Embryonic facial prominence (tissue), 1 donor: Measurements from ENCODE around the gene QSOX2.

ENCODE experiments used
- DNase-seq: peaks from one replicate; pipeline ENCODE4 v3.0.0-alpha.2; 2016; ENCODE audit errors: extremely low spot score

The QSOX2 gene

DNA sequence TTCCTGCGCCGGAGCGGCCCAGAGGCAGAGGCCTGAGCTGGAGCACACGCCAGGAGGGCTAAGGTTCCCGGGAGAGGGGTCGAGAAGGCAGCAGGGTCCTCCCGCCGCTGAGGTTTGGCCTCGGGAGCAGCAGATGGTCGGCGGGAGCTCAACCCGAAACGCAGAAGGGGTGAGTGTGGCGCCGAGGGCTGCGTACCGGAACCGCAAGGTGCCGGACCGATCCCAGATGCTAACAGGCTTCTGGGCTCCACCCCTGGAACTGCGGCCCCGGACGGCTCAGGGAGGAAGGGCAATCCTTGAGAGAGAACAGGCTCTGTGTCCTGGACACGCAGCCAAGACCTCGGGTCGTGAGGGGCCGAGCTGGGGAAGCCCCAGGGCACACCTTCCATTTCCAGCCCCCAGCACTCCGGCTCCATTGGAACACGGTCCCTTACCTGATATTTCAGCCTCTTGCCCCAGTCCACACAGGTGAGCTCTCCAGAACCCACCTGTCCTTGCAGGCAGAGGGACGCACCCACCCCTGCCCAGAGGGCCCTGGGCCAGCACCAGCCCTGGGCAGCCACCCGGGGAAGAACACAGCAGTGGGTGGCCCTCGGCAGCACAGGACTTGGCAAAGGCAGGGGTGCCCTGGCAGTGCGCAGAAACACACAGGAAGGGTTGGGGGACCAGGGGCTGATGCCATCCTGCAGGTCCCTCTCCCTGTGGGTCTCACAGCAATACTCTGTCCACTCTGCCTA, 42.0 kb downstream of the QSOX2 start:
- DNase-seq: no peak

DNA sequence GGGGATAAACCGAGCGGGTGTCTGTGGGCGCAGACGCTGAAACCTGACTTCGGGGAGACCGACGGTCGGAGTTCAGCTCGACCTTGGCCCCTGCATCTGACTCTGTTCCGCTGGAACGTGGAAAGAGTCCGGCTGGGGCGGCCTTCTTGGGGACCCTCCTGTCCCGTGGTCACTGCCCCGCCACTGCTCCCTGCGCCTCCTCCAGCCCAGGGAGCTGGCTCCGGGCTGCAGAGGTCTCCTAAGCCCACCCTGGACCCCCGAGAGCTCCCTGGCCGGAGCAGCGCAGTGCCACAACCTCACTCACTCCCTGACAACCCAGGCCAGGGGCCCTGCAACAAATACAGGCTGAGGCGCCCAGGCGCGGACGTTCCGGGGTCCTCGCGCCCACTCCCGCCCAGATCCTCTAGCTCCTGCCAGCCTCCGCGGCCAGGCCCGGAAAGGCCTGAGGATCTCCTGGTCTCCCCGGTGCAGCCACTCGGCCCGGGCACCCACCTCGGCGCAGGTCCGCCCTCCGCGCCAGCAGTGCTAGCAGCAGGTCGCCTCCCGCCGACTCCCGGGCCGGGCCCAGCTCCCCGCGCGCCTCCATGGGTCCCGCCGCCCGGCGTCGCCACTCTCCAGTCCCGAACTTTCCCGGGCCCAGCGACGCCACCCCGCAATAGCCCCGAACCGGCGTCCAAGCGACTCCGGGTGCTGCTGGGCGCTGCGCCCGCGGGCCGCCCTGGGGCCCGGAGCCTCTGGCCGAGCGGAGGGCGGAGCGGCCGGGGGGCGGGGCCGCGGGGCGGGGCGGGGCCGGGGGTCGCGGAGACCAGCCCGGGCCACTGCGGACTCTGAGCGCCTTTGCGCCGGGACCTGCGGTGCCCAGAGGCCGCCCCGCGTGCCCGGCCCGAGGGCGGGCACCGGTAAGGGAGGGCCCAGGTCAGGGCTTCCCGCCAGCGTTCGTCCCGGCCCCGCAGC, 42.9 kb downstream of the QSOX2 start:
- no peak for DNase-seq

- no peak for DNase-seq
Observed at GRCh38 chr9:136201609-136202453, 43.8 kb downstream of the QSOX2 start.

DNA sequence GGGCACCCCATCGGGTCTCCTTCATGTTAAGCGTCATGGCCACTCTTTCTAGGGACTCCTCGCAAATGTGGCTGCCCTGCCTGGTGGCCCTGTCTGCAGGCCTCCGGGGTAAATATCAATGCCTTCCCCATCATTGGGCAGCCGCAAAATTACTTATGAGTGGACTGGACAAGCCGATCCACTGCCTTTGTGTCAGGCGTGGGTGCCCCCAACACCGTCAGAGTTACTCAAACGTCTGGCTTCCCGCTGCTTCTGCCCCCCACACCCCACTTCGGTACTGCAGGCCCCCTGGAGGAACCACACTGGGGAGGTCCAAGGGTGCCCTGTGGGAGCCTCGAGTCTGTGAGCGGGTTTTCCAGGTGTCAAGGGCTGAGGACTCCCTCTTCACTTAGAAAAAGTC, 44.4 kb downstream of the QSOX2 start:
- no peak for DNase-seq

GRCh38 chr9:136200424-136200823, 45.2 kb downstream of the QSOX2 start:
- no peak for DNase-seq

- no peak for DNase-seq
Observed at GRCh38 chr9:136199391-136200288, 46.0 kb downstream of the QSOX2 start.

GRCh38 chr9:136198605-136199083, 47.0 kb downstream of the QSOX2 start:
- no peak for DNase-seq

DNA sequence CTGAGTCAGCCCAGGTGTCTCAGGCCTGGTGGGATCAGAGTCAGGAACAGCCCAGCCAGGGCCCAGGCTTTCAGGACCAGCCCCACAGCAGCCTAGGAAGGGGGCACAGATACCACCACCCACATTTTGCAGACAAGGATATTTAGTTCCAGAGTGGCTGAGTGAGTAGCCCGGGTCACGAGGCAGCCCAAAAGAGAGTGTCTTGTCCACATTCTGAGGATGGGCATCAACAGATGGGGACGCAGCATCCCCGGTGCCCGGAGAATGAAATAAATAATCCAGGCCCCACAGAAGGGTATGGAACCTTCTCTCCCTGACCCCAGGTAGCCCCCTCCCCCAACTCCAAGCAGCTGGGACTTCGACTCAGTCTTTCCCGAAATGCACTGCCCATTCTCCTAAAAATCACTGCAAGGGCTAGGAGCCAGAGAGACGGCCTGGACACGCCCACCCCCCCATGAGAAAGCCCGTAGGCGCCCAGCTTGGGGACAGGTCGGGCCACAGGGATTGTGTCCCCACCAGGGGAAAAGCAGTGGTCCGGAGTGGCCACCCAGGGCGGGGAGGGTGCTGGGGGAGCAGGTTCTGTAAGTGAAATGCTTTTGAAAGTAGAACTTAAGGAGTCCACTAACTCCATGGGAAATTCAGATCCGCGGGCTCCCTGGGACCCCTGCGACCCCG, 47.5 kb downstream of the QSOX2 start:
- no peak for DNase-seq

DNA sequence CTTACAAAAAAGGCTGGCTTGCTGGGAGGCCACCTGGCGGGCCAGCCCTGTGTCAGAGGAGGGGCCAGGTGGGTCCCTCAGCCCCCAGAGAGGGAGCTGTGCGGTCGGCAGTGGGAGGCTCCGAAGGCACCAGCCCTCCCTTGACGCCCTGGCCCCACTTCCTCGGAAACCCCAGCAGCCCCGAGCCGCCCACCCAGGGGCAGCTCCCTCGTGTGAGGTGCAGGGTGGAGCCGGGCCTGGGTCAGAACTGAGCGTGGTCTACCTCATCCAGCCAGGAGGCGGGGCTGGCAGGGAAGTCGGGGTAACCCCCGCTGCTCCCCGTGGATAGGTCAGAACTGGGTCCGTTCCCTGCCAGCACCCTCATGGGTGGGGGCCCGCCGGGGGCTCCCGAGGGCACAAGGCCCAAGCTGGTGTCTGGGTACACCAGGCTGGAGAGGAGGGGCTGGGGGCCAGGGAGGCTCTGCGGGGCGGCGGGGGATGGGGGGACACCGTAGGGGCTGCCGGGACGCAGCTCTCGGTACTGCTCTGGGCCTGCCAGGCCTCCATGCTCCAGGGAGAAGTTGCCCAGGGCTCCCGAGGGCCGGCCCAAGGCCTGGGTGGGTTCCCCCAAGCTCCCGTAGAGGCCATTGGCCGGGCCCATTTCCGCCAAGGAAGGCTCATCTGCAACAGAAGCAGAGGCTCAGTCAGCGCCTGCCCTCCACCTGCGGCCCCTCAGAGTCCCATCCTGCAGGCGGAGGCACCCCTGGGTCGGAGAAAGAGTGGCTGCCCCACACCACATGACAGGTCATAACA, 48.3 kb downstream of the QSOX2 start:
- DNase-seq: no peak

GRCh38 chr9:136196404-136197083, 49.1 kb downstream of the QSOX2 start:
- no peak for DNase-seq

- DNase-seq: no peak
Observed at GRCh38 chr9:136194540-136194939, 51.1 kb downstream of the QSOX2 start.

GRCh38 chr9:136193891-136194279, 51.7 kb downstream of the QSOX2 start:
- no peak for DNase-seq

DNA sequence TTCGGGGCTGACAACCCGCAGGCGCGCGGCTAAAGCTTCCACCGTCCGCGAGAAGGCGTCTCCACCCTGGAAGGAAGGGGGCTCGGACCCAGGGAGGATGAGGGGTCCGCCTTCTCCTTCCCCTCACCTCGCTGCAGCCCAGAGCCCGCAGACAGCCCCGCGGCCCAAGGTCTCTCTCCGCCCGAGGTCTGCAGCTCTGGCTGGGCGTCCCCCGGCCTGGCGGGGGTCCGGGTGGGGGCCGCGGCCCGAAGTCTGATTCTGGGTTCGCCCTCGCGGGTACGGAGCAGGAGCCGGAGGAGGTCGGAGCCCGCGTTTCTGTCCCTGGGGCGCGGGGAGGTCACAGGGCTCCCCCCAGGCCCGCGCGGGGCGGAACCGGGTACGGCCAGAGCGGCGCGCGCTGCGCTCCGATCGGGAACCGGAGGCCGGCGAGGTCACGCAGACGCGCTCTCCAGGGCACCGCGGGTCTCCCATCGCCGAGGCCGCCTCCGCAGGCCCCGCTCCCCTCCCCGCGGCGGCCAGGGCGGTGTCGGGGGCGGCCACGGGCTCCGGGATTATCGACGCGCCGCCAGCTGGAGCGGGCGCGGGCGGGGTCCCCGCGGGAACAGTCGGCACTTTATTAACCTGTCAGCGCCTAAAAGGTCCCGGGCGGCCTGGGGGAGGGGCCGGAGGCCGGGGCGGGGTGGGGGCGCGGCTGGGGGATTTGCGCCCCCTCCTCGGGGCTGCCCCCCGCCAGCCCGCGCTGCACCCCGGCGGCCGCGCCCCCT, 52.3 kb downstream of the QSOX2 start:
- no peak for DNase-seq

- DNase-seq: no peak
Observed at GRCh38 chr9:136192289-136193126, 53.1 kb downstream of the QSOX2 start.

DNA sequence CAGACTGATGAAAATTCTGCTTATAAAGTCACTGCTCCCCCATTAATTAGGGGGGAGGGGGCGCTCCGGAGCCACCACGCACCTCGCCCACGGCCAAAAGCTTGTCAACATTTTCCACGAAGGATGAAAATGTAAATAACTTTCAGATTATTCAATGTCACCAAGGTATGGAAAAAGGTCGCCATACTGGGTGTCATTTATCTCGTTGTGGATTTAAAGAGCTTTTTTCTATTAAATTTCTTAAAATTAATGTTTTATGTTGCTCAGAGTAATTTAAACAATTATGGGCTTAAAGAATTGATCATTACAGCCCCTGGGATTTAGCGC, 53.7 kb downstream of the QSOX2 start:
- no peak for DNase-seq

DNA sequence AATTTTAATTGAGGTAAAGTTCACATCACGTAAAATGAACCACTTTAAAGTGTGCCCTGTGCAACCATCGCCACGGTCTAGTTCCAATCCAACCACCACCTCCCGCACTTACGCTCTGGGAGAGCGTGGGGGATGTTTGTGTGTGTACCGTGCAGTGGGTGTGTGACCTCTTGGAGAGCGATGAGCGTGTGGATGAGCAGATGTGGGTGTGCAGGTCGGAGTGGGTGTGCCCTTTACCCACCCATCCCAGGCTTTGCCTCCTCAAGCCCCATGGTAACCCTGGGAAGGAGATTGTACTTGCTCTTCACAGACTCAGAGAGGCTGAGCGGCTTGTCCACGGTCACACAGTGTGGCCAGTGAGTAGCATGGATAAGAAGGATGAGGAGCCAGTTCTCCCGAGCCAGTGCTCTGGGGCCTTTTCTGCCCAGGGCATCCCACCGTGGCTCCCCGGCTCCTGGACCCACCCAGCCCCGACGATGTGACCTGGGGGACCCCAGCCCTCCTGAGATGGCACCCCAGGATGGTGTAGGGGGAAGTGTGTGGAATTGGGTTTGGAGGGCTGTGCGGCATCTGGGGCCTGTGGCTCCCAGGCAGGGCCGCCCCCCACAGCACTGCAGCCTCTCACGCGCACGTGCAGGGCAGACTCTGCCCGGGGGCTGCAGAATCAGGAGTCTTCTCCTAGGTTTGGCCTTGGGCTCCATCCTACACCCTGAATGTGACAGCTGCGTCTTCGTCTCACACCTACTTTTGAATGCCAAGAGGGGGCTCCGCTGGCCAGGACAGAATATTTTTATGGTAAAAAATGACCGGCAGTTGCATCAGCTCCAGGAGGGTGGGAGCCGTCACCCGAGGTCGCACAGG, 54.3 kb downstream of the QSOX2 start:
- DNase-seq: no peak
